Effector memory CD4-positive, alpha-beta T cell (primary cell): Measurements from ENCODE around the gene ADCY1.

Experiments
- DNase-seq, 3 donors: peaks; one replicate each; pipeline ENCODE4 v3.0.0-alpha.2; 2020
- H3K27ac ChIP-seq: 2 replicates; pipeline ENCODE4 v1.7.0; 2013; ENCODE audit warnings: mild to moderate bottlenecking, low read length, moderate library complexity; ENCODE audit not compliant: insufficient read depth, poor library complexity, severe bottlenecking
- H3K27me3 ChIP-seq: replicated peaks from 2 replicates; pipeline ENCODE4 v1.7.0; 2013; ENCODE audit warnings: mild to moderate bottlenecking, low read length; ENCODE audit not compliant: insufficient read depth, control insufficient read depth, poor library complexity, severe bottlenecking
- H3K36me3 ChIP-seq: 2 replicates; pipeline ENCODE4 v1.7.0; 2013; ENCODE audit warnings: mild to moderate bottlenecking, low read length, moderate library complexity; ENCODE audit not compliant: control insufficient read depth, insufficient read depth
- H3K4me1 ChIP-seq: 2 replicates; pipeline ENCODE4 v1.7.0; 2013; ENCODE audit warnings: low read length, mild to moderate bottlenecking; ENCODE audit not compliant: control insufficient read depth, insufficient read depth, poor library complexity, severe bottlenecking
- H3K4me3 ChIP-seq: 2 replicates; pipeline ENCODE4 v1.7.0; 2013; ENCODE audit warnings: low read length, low read depth, mild to moderate bottlenecking; ENCODE audit not compliant: insufficient read depth, poor library complexity, severe bottlenecking
- H3K9me3 ChIP-seq: 2 replicates; pipeline ENCODE4 v1.7.0; 2013; ENCODE audit warnings: mild to moderate bottlenecking, low read length, moderate library complexity; ENCODE audit not compliant: control insufficient read depth

ADCY1 gene

GRCh38 chr7:45592230-45592991 is 18.2 kb downstream of the ADCY1 start:
- no peaks in the 10 kb centered on the region for H3K9me3 ChIP-seq
- H3K27me3 ChIP-seq, result no peaks in the 10 kb centered on the region

GRCh38 chr7:45593121-45593541 is 19.0 kb downstream of the ADCY1 start:
- no peaks in the 10 kb centered on the region for H3K9me3 ChIP-seq
- no peak overlapping the region for H3K27ac ChIP-seq
- H3K4me3 ChIP-seq, result no peak overlapping the region
- no peak for DNase-seq
- H3K4me1 ChIP-seq, result no peaks in the 10 kb centered on the region
- no peaks in the 10 kb centered on the region for H3K36me3 ChIP-seq
- H3K27me3 ChIP-seq, result no peaks in the 10 kb centered on the region

More at GRCh38 chr7:45592230-45592991, 18.2 kb downstream of the ADCY1 start:
- DNase-seq, result no peak
- Histone ChIP-seq H3K36me3 (no peaks in the 10 kb centered on the region), H3K4me1 (no peaks in the 10 kb centered on the region), H3K4me3 (no peak overlapping the region), H3K27ac (no peak overlapping the region)

GRCh38 chr7:45593877-45594276 is 19.7 kb downstream of the ADCY1 start:
- no peaks in the 10 kb centered on the region for H3K36me3 ChIP-seq
- no peaks in the 10 kb centered on the region for H3K9me3 ChIP-seq
- DNase-seq, result no peak
- H3K27me3 ChIP-seq, result no peaks in the 10 kb centered on the region
- H3K4me1 ChIP-seq, result no peaks in the 10 kb centered on the region
- H3K27ac ChIP-seq, result no peak overlapping the region
- no peak overlapping the region for H3K4me3 ChIP-seq

GRCh38 chr7:45594745-45595535 is 20.8 kb downstream of the ADCY1 start:
- H3K4me1 ChIP-seq, result no peaks in the 10 kb centered on the region
- no peaks in the 10 kb centered on the region for H3K9me3 ChIP-seq
- no peaks in the 10 kb centered on the region for H3K27me3 ChIP-seq
- DNase-seq, result no peak
- H3K27ac ChIP-seq, result no peak overlapping the region
- H3K4me3 ChIP-seq, result no peak overlapping the region
- no peaks in the 10 kb centered on the region for H3K36me3 ChIP-seq

DNA sequence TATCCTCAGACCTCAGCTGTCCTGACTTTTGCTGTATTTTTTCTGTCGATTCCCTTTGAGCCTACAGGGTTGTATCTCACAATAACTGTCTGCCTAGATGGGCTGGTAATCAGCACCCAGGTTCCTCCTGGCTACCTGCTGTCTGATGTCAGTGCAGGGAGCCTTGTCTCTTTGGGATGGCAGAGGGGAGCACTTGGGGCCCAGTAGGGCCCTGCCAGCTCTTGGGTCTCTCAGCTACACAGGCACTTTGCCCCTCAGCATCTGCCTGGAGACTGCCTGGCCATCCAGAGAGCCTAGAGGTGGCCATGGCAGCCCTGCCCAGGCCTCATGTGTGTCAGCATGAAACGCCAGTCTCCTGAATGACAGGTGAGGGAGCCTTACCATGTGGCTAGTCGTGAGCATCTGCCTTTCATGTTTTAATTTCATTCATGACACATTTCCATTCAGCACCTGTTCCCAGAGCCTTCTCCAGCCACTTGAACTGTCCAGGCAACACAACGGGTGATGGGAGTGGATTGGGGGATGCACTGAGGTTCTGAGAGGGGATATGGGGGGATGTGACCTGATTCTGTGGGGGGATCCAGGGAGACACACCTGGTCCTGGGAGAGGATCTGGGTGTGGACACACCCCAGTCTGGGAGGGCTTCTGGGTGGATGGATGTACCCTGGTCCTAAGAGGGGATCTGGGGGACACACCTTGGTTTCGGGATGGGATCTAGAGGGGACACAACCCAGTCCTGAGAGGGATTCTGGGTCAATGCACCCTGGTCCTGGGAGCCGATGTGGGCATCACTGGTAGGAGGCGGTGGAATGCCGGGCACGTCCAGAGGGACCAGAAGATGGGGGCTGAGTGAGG is 21.9 kb downstream of the ADCY1 start:
- Histone ChIP-seq H3K4me3 (no peak overlapping the region), H3K27ac (no peak overlapping the region), H3K4me1 (no peaks in the 10 kb centered on the region), H3K36me3 (no peaks in the 10 kb centered on the region), H3K9me3 (no peaks in the 10 kb centered on the region), H3K27me3 (no peaks in the 10 kb centered on the region)
- no peak for DNase-seq

- H3K4me1 ChIP-seq, result no peaks in the 10 kb centered on the region
- H3K27ac ChIP-seq, result no peak overlapping the region
Observed at GRCh38 chr7:45596665-45597095, 22.5 kb downstream of the ADCY1 start.

GRCh38 chr7:45597286-45597984 is 23.3 kb downstream of the ADCY1 start:
- DNase-seq, result no peak
- Histone ChIP-seq H3K36me3 (no peaks in the 10 kb centered on the region), H3K27me3 (no peaks in the 10 kb centered on the region), H3K9me3 (no peaks in the 10 kb centered on the region), H3K4me3 (no peak overlapping the region), H3K27ac (no peak overlapping the region), H3K4me1 (no peaks in the 10 kb centered on the region)

More at GRCh38 chr7:45596665-45597095, 22.5 kb downstream of the ADCY1 start:
- Histone ChIP-seq H3K36me3 (no peaks in the 10 kb centered on the region), H3K9me3 (no peaks in the 10 kb centered on the region), H3K4me3 (no peak overlapping the region), H3K27me3 (no peaks in the 10 kb centered on the region)
- DNase-seq, result no peak

DNA sequence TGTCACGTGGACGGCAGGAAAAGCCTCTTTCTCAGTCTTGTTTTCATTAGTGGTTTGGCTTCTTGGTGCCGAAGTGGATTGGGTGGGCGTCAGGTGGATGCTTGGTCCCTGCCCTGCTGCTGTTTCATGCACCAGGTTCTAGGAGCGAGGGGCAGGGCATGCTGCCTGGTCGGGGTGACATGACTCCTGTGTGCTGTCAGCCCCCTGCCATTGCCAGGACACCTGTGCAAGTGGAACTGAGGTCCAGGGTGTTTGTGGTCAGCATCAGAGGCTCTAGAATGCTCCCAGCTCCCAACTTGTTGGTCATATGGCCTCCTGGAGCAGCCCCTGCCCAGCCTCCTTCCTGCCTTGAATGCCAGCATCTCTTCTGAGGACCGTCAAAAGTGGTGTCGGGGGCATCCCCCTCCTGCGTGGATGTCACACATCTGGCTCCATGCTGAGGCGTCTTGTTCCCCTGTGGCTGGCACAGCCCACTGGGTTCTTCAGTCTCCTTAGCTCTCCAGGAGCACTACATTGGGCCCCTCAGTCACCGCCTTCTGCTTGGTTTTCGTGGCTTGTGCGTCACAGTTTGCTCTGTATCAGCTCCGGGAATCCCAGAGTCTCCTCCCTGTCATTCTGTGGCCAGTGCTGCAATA is 24.8 kb downstream of the ADCY1 start:
- no peak overlapping the region for H3K27ac ChIP-seq
- no peaks in the 10 kb centered on the region for H3K36me3 ChIP-seq
- H3K4me3 ChIP-seq, result no peak overlapping the region
- no peak for DNase-seq
- H3K4me1 ChIP-seq, result no peaks in the 10 kb centered on the region
- H3K27me3 ChIP-seq, result no peaks in the 10 kb centered on the region
- no peaks in the 10 kb centered on the region for H3K9me3 ChIP-seq
